Adipocyte (in vitro differentiated cells): Measurements from ENCODE around the gene SNX33.
"Not testable (repeated sequence)": the region's sequence is repeated elsewhere in the genome, so short reads cannot be mapped to it uniquely, and the experiment has no call there.

Source experiments
- DNase-seq: peaks from one replicate; pipeline ENCODE4 v3.0.0-alpha.2; 2015; ENCODE audit warnings: low read depth
- H3K27me3 ChIP-seq: replicated peaks from 2 replicates; pipeline ENCODE4 v1.7.0; 2013; ENCODE audit warnings: mild to moderate bottlenecking, low read length, moderate library complexity; ENCODE audit not compliant: control insufficient read depth, insufficient read depth
- H3K36me3 ChIP-seq: 2 replicates; pipeline ENCODE4 v1.7.0; 2013; ENCODE audit warnings: low read length, mild to moderate bottlenecking, moderate library complexity; ENCODE audit not compliant: control insufficient read depth, insufficient read depth, severe bottlenecking
- H3K4me1 ChIP-seq: 2 replicates; pipeline ENCODE4 v1.7.0; 2013; ENCODE audit warnings: mild to moderate bottlenecking, low read length, moderate library complexity; ENCODE audit not compliant: control insufficient read depth, insufficient read depth
- H3K4me3 ChIP-seq: 2 replicates; pipeline ENCODE4 v1.7.0; 2013; ENCODE audit warnings: mild to moderate bottlenecking, low read length, moderate library complexity
- H3K9ac ChIP-seq: 2 replicates; pipeline ENCODE4 v1.7.0; 2013; ENCODE audit warnings: mild to moderate bottlenecking, low read length, moderate library complexity
- H3K9me3 ChIP-seq: 2 replicates; pipeline ENCODE4 v1.7.0; 2013; ENCODE audit warnings: mild to moderate bottlenecking, low read length, moderate library complexity; ENCODE audit not compliant: control insufficient read depth

SNX33 gene

DNA sequence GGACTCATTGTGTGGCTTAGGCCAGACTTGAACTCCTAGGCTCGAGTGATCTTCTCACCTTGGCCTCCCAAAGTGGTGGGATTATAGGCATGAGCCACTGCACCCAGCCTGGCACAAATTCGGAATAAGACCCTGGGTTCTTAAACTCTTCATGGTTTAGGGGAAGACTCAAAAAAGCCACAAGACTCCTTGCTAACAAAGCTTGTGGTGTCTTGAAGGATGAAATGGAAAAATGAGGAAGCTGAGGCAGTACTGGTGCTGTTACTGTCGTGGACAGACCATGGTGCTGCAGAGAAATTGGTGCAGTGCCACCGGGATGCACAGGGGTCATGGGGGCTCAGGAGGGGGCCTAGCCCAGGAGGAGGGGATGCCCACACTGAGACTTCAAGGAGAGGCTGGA, 44.6 kb downstream of the SNX33 start:
- DNase-seq, H3K9me3 ChIP-seq, H3K9ac ChIP-seq, H3K4me3 ChIP-seq, H3K27me3 ChIP-seq: not testable (repeated sequence)
- peaks cover 12% of the 10 kb centered on the region for H3K36me3 ChIP-seq
- peaks cover 19% of the 10 kb centered on the region for H3K4me1 ChIP-seq

DNA sequence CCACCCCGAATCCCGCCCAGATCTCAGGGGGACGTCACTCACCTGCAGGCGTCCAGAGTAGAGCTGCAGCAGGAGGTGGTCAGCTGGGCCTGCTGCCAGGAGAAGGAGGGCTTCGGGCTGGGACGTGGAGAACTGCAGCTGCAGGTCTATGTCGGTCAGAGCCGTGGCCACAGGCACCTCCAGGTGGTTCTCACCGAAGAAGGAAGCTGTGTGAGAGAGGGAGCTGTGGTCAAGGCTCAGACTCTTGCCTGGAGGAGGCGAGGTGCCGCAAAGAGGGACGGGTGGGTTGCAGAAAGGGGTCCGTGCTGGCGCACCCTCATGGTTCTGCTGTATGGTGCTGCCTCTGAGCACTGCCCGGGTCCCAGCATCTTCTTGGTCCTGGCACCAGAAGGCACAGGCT, 45.3 kb downstream of the SNX33 start:
- not testable (repeated sequence) for H3K27me3 ChIP-seq, DNase-seq, H3K9ac ChIP-seq, H3K9me3 ChIP-seq, H3K4me3 ChIP-seq
- peaks cover 19% of the 10 kb centered on the region for H3K4me1 ChIP-seq
- peaks cover 12% of the 10 kb centered on the region for H3K36me3 ChIP-seq

DNA sequence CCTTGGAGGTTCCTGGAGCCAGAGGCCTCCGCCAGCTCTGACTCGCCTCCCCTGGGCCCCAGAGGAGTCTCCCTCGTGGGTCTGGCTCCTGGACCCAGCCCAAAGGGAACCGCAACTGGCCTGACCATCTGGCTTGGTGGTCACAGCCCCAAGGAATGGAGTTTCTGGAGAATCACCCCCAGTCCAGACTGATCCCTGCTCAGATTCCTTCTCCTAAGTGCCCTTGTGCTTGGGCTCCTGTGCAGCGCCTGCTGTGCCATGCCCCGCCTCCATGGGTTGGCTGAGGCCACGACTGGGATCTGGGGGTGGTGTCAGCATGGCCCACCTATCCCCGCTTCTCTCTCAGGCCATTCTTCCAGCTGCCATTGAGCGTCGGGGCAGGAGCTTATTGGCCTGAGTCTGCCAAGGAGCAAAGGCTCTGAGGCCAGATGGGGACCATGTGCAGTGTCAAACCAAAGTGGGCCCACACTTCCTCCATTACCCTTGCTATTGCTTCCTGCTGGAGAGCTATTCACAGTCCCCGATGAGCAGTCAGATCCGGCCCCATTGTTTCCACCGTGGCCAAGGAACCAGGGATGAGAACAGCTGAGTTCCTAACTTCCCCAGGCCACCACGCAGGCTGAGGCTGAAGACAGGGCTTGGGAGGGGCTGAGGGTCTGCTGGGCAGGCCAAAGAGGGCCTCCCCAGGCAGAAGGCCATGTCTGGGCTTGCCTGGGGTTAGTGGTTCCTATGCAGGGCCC, 46.0 kb downstream of the SNX33 start:
- peak overlapping the region; percentile 60 for H3K9ac ChIP-seq
- peak; percentile 55 for DNase-seq
- no peaks in the 10 kb centered on the region for H3K9me3 ChIP-seq
- peaks cover 6% of the 10 kb centered on the region for H3K36me3 ChIP-seq
- no peaks in the 10 kb centered on the region for H3K27me3 ChIP-seq
- peaks cover 19% of the 10 kb centered on the region for H3K4me1 ChIP-seq
- no peak overlapping the region for H3K4me3 ChIP-seq

DNA sequence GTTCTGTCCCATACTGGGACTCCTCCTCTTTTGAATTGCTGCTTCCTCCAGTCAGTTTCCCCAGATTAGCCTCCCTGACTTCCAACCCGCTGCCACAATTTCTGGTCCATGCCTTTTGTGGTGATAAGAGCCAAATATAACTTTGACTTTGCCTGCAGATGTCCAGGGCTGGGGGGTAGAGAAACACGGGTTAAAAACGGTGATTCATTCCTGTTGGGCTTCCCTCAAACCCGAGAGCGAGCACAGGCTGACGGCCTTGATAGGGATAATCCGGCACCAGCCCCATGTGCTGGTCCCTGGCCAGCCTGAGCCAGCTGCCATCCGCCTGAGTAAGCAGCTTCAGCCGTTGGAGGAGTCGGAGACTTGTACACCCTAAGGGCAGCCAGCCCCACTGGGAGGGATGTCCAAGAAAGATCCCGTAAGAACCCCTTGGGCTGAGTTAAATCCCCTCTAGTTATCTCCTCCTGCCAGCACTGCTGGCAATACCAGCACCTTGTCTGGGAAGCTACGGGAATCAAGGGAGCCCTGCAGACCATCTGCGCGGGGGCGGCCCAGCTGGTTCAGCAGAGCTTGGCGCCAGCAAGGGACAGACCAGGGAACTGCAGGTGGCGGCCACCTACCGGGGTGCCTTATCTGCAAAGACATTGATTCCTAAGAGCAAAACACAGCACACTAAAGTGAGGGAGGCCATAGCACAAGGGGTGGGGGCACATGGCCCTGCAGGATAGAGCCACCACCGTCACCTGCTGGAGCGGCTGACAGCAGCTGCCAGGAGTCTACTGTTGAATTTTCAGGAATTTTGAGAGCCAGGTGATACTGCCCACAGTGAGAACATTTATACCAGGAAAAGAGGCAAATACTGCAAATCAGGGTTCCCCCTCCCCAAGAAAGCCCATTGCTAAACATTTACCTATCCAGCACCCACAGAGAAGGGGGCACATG, 46.8 kb downstream of the SNX33 start:
- peaks cover 4% of the 10 kb centered on the region for H3K36me3 ChIP-seq
- no peaks in the 10 kb centered on the region for H3K9me3 ChIP-seq
- peaks cover 19% of the 10 kb centered on the region for H3K4me1 ChIP-seq
- H3K27me3 ChIP-seq, result no peaks in the 10 kb centered on the region
- peak; percentile 97 for DNase-seq
- H3K9ac ChIP-seq, result peak overlapping the region; percentile 60
- H3K4me3 ChIP-seq, result no peak overlapping the region

DNA sequence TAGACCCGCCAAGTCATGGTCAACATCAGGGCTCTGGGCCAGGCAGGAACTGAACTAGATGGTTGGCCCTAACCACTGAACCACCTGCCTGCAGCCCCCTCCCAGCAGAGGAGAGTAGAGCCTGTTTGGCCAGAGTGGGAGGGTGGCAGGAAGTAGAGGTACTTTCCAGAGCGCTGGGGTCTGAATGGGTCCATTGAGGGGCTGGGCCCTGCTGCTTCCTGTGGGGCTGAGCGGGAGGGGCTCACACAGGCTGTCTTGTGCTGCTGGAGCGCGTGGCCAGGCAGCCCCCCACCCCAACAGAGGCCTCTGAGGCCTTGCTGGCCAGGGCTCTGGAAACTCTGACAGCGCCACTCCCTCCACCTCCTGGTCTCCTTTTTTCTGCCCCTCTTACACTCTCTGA, 47.5 kb downstream of the SNX33 start:
- DNase-seq, result no peak
- peaks cover 4% of the 10 kb centered on the region for H3K36me3 ChIP-seq
- peak overlapping the region; percentile 14 for H3K9ac ChIP-seq
- no peak overlapping the region for H3K4me3 ChIP-seq
- peaks cover 21% of the 10 kb centered on the region for H3K4me1 ChIP-seq
- no peaks in the 10 kb centered on the region for H3K9me3 ChIP-seq
- H3K27me3 ChIP-seq, result no peaks in the 10 kb centered on the region

DNA sequence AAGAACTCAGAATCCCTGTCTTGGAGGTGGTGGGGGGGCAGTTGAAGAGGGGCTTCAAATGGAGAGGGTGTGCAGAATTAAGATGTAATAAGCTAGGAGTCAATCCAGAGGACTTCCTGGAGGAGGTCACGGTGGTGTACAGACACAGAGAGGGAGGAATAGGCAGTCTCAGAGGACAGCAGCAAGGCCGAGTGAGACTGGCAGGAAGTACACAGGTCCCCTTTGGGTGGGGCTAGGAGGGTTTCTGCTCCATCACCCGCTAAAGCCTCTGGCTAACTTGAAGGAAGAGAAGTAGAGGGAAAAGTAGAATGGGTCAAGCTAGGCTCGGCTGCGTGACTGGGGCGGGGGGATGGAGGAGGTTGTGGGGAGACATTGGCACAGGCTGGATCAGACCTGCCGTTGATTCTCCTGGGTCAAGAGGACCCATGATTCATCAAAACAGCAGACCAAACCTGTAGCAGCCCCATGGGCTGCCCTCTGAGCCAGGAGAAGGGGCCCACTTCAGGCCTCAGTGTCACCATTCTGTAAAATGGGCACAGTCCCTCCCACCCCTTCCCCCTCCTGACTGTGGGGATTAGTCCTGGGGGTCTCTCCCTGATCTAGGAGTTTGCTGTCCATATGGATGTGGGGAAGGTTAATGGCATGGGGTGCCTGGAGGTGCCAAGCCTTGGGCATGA, 48.1 kb downstream of the SNX33 start:
- H3K9me3 ChIP-seq, result no peaks in the 10 kb centered on the region
- H3K4me3 ChIP-seq, result no peak overlapping the region
- H3K27me3 ChIP-seq, result no peaks in the 10 kb centered on the region
- peaks cover 26% of the 10 kb centered on the region for H3K4me1 ChIP-seq
- H3K9ac ChIP-seq, result no peak overlapping the region
- H3K36me3 ChIP-seq, result peaks cover 4% of the 10 kb centered on the region
- no peak for DNase-seq

DNA sequence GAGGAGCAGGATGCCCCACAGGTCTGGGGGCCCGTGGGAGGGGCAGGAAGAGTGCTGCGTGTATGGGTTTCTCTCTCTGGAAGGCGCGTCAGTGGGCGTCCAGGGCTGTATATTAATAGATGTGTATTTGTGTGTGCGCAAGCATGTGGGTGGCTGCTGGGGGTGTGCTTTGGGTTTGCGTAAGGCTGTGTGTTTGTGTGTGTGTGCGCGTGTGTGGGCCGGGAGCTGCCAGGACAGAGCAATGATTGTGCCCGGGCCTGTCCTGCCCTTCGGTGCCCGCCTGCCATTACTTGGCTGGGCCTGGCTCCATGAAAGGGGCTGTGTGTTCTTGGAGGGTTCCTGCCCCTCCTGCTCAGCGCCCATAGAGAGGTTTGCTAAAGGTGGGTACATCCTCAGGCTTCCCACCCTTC, 48.6 kb downstream of the SNX33 start:
- Histone ChIP-seq H3K27me3 (no peaks in the 10 kb centered on the region), H3K36me3 (peaks cover 4% of the 10 kb centered on the region), H3K4me1 (peaks cover 31% of the 10 kb centered on the region), H3K9me3 (no peaks in the 10 kb centered on the region), H3K4me3 (no peak overlapping the region), H3K9ac (no peak overlapping the region)
- no peak for DNase-seq

DNA sequence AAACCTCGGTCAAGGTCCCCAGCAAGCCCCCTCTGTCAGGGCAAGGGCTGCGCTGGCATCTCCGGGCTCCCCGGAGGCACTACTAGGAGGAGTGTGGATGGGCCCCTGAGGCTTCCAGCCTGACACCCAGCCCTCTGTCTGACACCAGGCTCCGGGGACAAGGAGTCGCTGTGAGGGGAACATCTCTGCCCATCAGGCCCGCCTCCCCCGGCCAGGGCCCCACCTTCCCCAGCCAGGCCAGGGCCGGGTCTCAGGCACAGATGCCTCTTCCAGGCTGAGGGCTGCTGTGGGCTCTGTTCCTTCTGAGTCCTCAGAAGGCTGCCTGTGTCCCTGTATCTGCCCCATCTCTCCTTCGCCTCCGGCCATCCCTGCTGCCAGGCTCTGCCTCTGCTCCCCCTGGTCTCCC, 49.1 kb downstream of the SNX33 start:
- DNase-seq, result no peak
- H3K4me1 ChIP-seq, result peaks cover 31% of the 10 kb centered on the region
- no peak overlapping the region for H3K4me3 ChIP-seq
- no peaks in the 10 kb centered on the region for H3K27me3 ChIP-seq
- H3K9ac ChIP-seq, result no peak overlapping the region
- H3K9me3 ChIP-seq, result no peaks in the 10 kb centered on the region
- H3K36me3 ChIP-seq, result no peaks in the 10 kb centered on the region

DNA sequence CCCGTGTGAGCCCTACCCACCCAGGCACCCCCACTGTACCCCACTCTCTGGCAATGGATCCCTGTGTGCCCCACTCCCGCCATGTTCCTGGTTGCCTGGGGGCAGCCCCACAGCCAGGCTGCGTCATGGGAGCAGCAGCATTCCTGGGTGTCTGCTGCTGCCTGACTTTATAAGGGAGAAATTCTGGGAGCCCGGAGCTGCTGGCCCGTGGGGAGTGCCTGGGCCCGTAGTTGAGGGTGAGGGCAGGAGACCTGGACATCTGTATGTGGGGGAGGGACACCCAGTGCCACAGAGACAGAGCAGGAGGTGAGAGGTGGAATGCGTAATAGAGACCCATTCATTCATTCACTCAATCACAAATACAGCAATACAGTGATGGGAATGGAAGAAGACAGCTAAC, 49.8 kb downstream of the SNX33 start:
- H3K9ac ChIP-seq, result no peak overlapping the region
- DNase-seq, result no peak
- H3K4me1 ChIP-seq, result peaks cover 31% of the 10 kb centered on the region
- no peaks in the 10 kb centered on the region for H3K27me3 ChIP-seq
- H3K4me3 ChIP-seq, result no peak overlapping the region
- H3K36me3 ChIP-seq, result no peaks in the 10 kb centered on the region
- no peaks in the 10 kb centered on the region for H3K9me3 ChIP-seq

DNA sequence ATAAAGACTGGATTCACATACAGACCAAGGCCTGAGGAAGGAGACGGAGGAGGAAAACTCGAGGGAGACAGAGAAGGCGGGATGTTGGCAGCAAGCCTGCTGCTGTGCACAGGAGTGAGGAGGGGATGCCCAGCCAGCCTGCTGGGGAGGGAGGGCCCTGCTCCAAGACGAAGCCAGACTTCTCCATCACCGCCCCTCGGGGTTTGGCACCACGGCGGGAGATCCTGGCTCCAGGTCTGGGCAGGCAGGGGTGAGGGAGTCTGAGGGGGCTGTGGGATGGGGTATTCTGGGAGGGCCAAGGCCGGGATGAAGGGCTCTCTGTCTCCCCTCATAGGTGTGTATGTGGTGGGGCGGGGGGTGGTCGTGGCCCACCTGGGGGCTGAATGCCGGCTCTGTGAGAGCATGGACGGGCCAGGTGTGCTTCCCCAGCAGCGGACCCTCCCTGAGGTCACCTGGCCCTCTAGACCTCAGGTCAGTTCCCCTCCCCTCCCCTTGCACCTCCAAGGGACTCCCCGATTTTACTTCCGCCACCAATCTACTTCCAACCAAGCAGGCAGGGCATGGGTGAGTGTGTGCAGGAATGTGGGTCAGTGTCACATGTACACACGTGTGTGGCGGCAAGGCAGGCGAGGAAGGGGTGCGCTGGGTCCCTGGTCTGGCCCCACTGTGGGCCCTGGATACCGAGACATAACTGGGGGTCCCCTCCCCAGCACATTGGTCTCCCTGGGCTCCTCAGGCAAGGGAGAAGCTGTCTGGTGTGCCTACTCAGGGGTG, 50.4 kb downstream of the SNX33 start:
- peaks cover 31% of the 10 kb centered on the region for H3K4me1 ChIP-seq
- H3K9ac ChIP-seq, H3K27me3 ChIP-seq: not testable (repeated sequence)

More for the DNA sequence above, 50.4 kb downstream of the SNX33 start:
- DNase-seq, H3K36me3 ChIP-seq, H3K9me3 ChIP-seq, H3K4me3 ChIP-seq: not testable (repeated sequence)
